Regular cardiac myocyte (primary cell): ENCODE data around the gene LHCGR. TPM values are rescaled to one million over a fixed set of nuclear protein-coding genes. Genes with fewer than 3 reads are reported as not detected.

Source experiments
- total RNA-seq: library from RNA; depleted of rRNA; stranded (reverse); fragments of >200 nt; gene quantifications from 2 replicates; pipeline ENCODE4 v1.2.3, GENCODE V29; 2014

LHCGR gene
- not detected in 2 replicates for total RNA-seq

DNA sequence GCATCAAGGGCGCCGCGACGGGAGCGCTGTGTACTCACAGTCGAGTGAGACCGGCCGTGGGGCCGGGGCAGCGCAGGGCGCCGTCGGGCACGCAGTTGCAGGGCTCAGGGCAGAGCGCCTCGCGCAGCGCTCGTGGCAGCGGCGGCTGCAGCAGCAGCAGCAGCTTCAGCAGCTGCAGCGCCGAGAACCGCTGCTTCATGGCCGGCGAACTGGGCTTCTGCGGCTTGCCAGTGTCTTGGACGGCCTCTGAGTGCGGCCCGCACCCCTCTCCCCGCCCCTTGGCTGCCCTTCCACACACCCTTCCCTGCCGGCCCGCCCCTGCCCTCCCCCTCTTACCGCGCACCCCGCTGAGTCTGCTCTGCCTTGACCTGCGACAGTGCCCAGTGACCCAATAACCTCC lies at the start of gene LHCGR:
TSS of gene LHCGR (minus strand) at position 252 of the 400 bp plus-strand sequence. CDS start at position 199, 53 bp downstream.

Other genes starting within 250 kb of the LHCGR start
- gene STON1, start 225.6 kb downstream of the LHCGR start, total RNA-seq = 3.6 and 20.0 TPM in 2 replicates
- gene GTF2A1L, start 137.9 kb downstream of the LHCGR start, total RNA-seq = 0.38 and 1.1 TPM in 2 replicates